ENCODE measurements around the gene ROR1. TPM values are rescaled to one million over a fixed set of nuclear protein-coding genes. Genes with fewer than 3 reads are reported as not detected.

ROR1 gene
- total and polyA plus RNA-seq, 2 donors (not counting 1 experiment from before 2014, with no cell fraction given) = 0.46 to 16.0 TPM

GRCh38 chr1:63836374-63836773 is 62.6 kb downstream of the ROR1 start:
- no peak for TF ChIP-seq EZH2 (IDR thresholded peaks at IDR 0.05; ENCODE audit: borderline replicate concordance, insufficient read depth, low read depth, low read length, poor library complexity, severe bottlenecking)
- TF ChIP-seq, protein P1, sequence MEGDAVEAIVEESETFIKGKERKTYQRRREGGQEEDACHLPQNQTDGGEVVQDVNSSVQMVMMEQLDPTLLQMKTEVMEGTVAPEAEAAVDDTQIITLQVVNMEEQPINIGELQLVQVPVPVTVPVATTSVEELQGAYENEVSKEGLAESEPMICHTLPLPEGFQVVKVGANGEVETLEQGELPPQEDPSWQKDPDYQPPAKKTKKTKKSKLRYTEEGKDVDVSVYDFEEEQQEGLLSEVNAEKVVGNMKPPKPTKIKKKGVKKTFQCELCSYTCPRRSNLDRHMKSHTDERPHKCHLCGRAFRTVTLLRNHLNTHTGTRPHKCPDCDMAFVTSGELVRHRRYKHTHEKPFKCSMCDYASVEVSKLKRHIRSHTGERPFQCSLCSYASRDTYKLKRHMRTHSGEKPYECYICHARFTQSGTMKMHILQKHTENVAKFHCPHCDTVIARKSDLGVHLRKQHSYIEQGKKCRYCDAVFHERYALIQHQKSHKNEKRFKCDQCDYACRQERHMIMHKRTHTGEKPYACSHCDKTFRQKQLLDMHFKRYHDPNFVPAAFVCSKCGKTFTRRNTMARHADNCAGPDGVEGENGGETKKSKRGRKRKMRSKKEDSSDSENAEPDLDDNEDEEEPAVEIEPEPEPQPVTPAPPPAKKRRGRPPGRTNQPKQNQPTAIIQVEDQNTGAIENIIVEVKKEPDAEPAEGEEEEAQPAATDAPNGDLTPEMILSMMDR (IDR thresholded peaks at IDR 0.05) = no peak
- DNase-seq = no peak
- Mint-ChIP-seq H3K4me1 (peaks cover 34% of the 10 kb centered on the region), H3K9me3 (ENCODE audit: insufficient read depth) (peaks cover 2% of the 10 kb centered on the region), H3K27me3 (no peaks in the 10 kb centered on the region), H3K27ac (no peak overlapping the region), H3K4me3 (no peak overlapping the region)
- ATAC-seq (ENCODE audit: low read depth) = no peak
- no peaks in the 10 kb centered on the region for H3K36me3 ChIP-seq (replicated peaks in 1 of 2; ENCODE audit: control extremely low read depth in 1 of 2, control insufficient read depth in 1 of 2, extremely low read depth in 1 of 2, insufficient read depth in 2 of 2, low read length in 1 of 2)
- no peak overlapping the region for H3K27ac ChIP-seq (ENCODE audit: low read length in 2 of 2)
- no peaks in the 10 kb centered on the region for H3K9me3 ChIP-seq (ENCODE audit: control extremely low read depth in 1 of 3, control insufficient read depth in 2 of 3, insufficient read depth in 1 of 3, low read length in 2 of 3)
- POLR2A ChIA-PET = no interaction called here
- CTCF ChIA-PET = no interaction called here
- intact Hi-C loops (cut with micrococcal nuclease) = no loop called here
- H3K27me3 ChIP-seq (replicated peaks in 1 of 4; ENCODE audit: control extremely low read depth in 1 of 4, control insufficient read depth in 3 of 4, insufficient read depth in 4 of 4, low read length in 3 of 4) = no peaks in the 10 kb centered on the region
- H3K79me2 ChIP-seq (ENCODE audit: control insufficient read depth, insufficient read depth, low read length) = no peaks in the 10 kb centered on the region
- no peak overlapping the region for H3K4me3 ChIP-seq (ENCODE audit: control extremely low read depth in 1 of 5, extremely low read depth in 1 of 5, insufficient read depth in 1 of 5, low read depth in 2 of 5, low read length in 4 of 5)
- peak overlapping the region; percentile 19 for H3K4me2 ChIP-seq (replicated peaks; ENCODE audit: low read depth, low read length, poor library complexity, severe bottlenecking)
- no peak overlapping the region for H3K9ac ChIP-seq (ENCODE audit: low read length)
- peaks cover 7 to 15% of the 10 kb centered on the region in 2 donors for H3K4me1 ChIP-seq (ENCODE audit: control insufficient read depth in 2 of 2, insufficient read depth in 2 of 2, low read length in 2 of 2)
- H2AFZ ChIP-seq (ENCODE audit: insufficient read depth, low read depth, low read length, poor library complexity, severe bottlenecking) = no peak overlapping the region
- WGBS (ENCODE audit: insufficient coverage) = no CpG with 5 or more reads among the region's 1 CpG
- no peaks in the 10 kb centered on the region for H4K20me1 ChIP-seq (ENCODE audit: control insufficient read depth, insufficient read depth, low read length, poor library complexity, severe bottlenecking)

- no peak for DNase-seq
- Histone ChIP-seq H4K20me1 (ENCODE audit: control insufficient read depth, insufficient read depth, low read length, poor library complexity, severe bottlenecking) (no peaks in the 10 kb centered on the region), H3K36me3 (replicated peaks in 1 of 2; ENCODE audit: control extremely low read depth in 1 of 2, control insufficient read depth in 1 of 2, extremely low read depth in 1 of 2, insufficient read depth in 2 of 2, low read length in 1 of 2) (no peaks in the 10 kb centered on the region), H3K4me3 (ENCODE audit: control extremely low read depth in 1 of 5, extremely low read depth in 1 of 5, insufficient read depth in 1 of 5, low read depth in 2 of 5, low read length in 4 of 5) (no peak overlapping the region), H3K27ac (ENCODE audit: low read length in 2 of 2) (no peak overlapping the region), H3K9ac (ENCODE audit: low read length) (no peak overlapping the region), H2AFZ (ENCODE audit: insufficient read depth, low read depth, low read length, poor library complexity, severe bottlenecking) (peak overlapping the region; percentile 19), H3K4me1 (ENCODE audit: control insufficient read depth in 2 of 2, insufficient read depth in 2 of 2, low read length in 2 of 2) (peaks cover 3 to 10% of the 10 kb centered on the region in 2 donors), H3K4me2 (replicated peaks; ENCODE audit: low read depth, low read length, poor library complexity, severe bottlenecking) (peak overlapping the region; percentile 19), H3K79me2 (ENCODE audit: control insufficient read depth, insufficient read depth, low read length) (no peaks in the 10 kb centered on the region), H3K27me3 (replicated peaks in 1 of 4; ENCODE audit: control extremely low read depth in 1 of 4, control insufficient read depth in 3 of 4, insufficient read depth in 4 of 4, low read length in 3 of 4) (no peaks in the 10 kb centered on the region), H3K9me3 (ENCODE audit: control extremely low read depth in 1 of 3, control insufficient read depth in 2 of 3, insufficient read depth in 1 of 3, low read length in 2 of 3) (no peaks in the 10 kb centered on the region)
- peaks cover 2% of the 10 kb centered on the region for H3K9me3 Mint-ChIP-seq (ENCODE audit: insufficient read depth)
- H3K4me1 Mint-ChIP-seq = peaks cover 29% of the 10 kb centered on the region
- no peak overlapping the region for H3K4me3 Mint-ChIP-seq
- H3K27me3 Mint-ChIP-seq = peaks cover 2% of the 10 kb centered on the region
- TF ChIP-seq EZH2 (IDR thresholded peaks at IDR 0.05; ENCODE audit: borderline replicate concordance, insufficient read depth, low read depth, low read length, poor library complexity, severe bottlenecking) = no peak
- TF ChIP-seq, protein P1 (IDR thresholded peaks at IDR 0.05) = no peak
- CTCF ChIA-PET = interaction anchor here (1.0 kb wide), 1 partner anchor 78 kb away, joined by 3 read pairs; no protein-coding TSS in a partner anchor
- intact Hi-C loops (cut with micrococcal nuclease) = no loop called here
- POLR2A ChIA-PET = no interaction called here
- H3K27ac Mint-ChIP-seq = no peak overlapping the region
- peak; percentile 17 for ATAC-seq (ENCODE audit: low read depth)
- 40% methylated on average over 3 of the region's 5 CpGs for WGBS (ENCODE audit: insufficient coverage)
These were observed 63.0 kb downstream of the ROR1 start for GRCh38 chr1:63836830-63837229.
